NCI-H1694 (cell line): ENCODE data around the gene PGP.

ENCODE experiments used
- DNase-seq: peaks from one replicate; lab custom pipeline; 2025; lab: John Stamatoyannopoulos, UW

PGP gene

GRCh38 chr16:2199095-2199494, 15.5 kb downstream of the PGP start:
- DNase-seq: no peak

- DNase-seq: no peak
Measured at GRCh38 chr16:2198283-2198682, 16.4 kb downstream of the PGP start.

GRCh38 chr16:2197765-2198164, 16.9 kb downstream of the PGP start:
- DNase-seq: no peak

- DNase-seq: no peak
Measured at GRCh38 chr16:2196981-2197511, 17.6 kb downstream of the PGP start.

GRCh38 chr16:2196162-2196980, 18.3 kb downstream of the PGP start, which contains the start of gene CASKIN1:
Gene CASKIN1 (minus strand): TSS chr16:2196605. CDS start chr16:2196432, 173 bp downstream.
- DNase-seq: no peak

- no peak for DNase-seq
Measured at GRCh38 chr16:2195322-2196161, 19.1 kb downstream of the PGP start.

GRCh38 chr16:2194852-2195321, 19.8 kb downstream of the PGP start:
- no peak for DNase-seq

- DNase-seq: no peak
Measured at GRCh38 chr16:2194166-2194834, 20.3 kb downstream of the PGP start.

GRCh38 chr16:2191446-2191706, 23.3 kb downstream of the PGP start:
- no peak for DNase-seq

- no peak for DNase-seq
Measured at GRCh38 chr16:2190659-2191445, 23.8 kb downstream of the PGP start.

GRCh38 chr16:2190002-2190658, 24.5 kb downstream of the PGP start:
- DNase-seq: no peak

GRCh38 chr16:2189252-2189893, 25.3 kb downstream of the PGP start:
- no peak for DNase-seq

GRCh38 chr16:2188395-2188794, 26.2 kb downstream of the PGP start:
- DNase-seq: no peak

GRCh38 chr16:2187212-2187611, 27.4 kb downstream of the PGP start:
- no peak for DNase-seq

GRCh38 chr16:2186505-2186904, 28.1 kb downstream of the PGP start:
- DNase-seq: no peak

- DNase-seq: no peak
Measured at GRCh38 chr16:2186064-2186463, 28.6 kb downstream of the PGP start.

GRCh38 chr16:2184962-2185361, 29.7 kb downstream of the PGP start:
- no peak for DNase-seq

- no peak for DNase-seq
Measured at GRCh38 chr16:2184346-2184745, 30.3 kb downstream of the PGP start.

GRCh38 chr16:2183671-2184070, 31.0 kb downstream of the PGP start:
- DNase-seq: no peak

- no peak for DNase-seq
Measured at GRCh38 chr16:2181952-2182351, 32.7 kb downstream of the PGP start.
